Measurements from ENCODE around the gene C16orf78. TPM values are rescaled to one million over a fixed set of nuclear protein-coding genes. Genes with fewer than 3 reads are reported as not detected.
"Not testable (repeated sequence)": the region's sequence is repeated elsewhere in the genome, so short reads cannot be mapped to it uniquely, and the experiment has no call there.

The C16orf78 gene
- total RNA-seq, 2 experiments from 2014 or later, result not detected

- H3K36me3 Mint-ChIP-seq, result no peaks in the 10 kb centered on the region
- no peak for ATAC-seq
- H3K4me3 Mint-ChIP-seq, result no peak overlapping the region
- no peaks in the 10 kb centered on the region for H3K9me3 Mint-ChIP-seq (ENCODE audit: low read depth)
- no peak for DNase-seq
- H3K27me3 Mint-ChIP-seq, result no peaks in the 10 kb centered on the region
- no peak overlapping the region for H3K27ac Mint-ChIP-seq
- no peaks in the 10 kb centered on the region for H3K4me1 Mint-ChIP-seq
- CTCF ChIA-PET, result no interaction called here
Observed at GRCh38 chr16:49354991-49355390, 18.6 kb upstream of the C16orf78 start.

DNA sequence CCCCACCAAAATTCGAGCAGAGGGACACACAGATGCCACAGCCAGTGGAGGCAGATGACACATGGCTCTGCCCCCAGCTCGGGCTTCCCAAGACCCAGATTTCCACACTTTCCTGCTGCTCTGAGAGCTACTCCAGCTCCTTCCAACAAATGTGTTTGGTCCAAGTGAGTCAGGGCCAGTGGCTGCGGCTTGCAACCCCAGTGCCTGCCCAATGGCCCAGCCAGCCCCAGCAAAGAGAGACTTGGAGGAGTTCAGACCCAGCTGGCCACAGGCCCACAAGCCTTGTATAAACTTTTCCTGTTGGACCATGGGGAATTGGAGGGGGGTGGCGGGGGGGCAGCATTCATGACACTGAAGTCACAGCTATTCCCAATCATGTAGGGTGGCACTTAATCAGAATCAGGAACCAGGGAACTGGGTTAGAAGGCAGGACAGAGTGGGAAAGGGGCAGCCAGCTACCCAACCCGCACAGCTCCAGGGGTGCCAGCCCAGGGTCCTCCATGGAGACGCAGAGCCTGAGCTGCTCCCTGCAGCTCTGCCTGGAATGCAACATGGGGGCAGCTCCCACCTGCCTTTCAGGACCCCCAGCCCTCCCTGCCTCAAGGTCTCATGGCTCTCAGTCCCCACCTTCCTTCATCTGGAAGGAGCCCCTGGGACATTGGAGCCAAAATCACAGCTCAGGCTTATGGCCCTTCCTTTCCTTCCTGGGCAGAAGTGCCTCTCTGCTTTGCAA lies 17.5 kb upstream of the C16orf78 start:
- ATAC-seq, result no peak
- Mint-ChIP-seq H3K36me3 (no peaks in the 10 kb centered on the region), H3K27ac (no peak overlapping the region), H3K4me1 (no peaks in the 10 kb centered on the region), H3K27me3 (no peaks in the 10 kb centered on the region), H3K4me3 (no peak overlapping the region), H3K9me3 (ENCODE audit: low read depth) (no peaks in the 10 kb centered on the region)
- CTCF ChIA-PET, result no interaction called here
- DNase-seq, result no peak

GRCh38 chr16:49356728-49357488 lies 16.7 kb upstream of the C16orf78 start:
- H3K27me3 Mint-ChIP-seq, result no peaks in the 10 kb centered on the region

GRCh38 chr16:49359591-49359990 lies 14.0 kb upstream of the C16orf78 start:
- H3K4me1 Mint-ChIP-seq, result no peaks in the 10 kb centered on the region
- no peak overlapping the region for H3K27ac Mint-ChIP-seq
- no peaks in the 10 kb centered on the region for H3K27me3 Mint-ChIP-seq
- DNase-seq (no peak), ATAC-seq (no peak)
- CTCF ChIA-PET, result no interaction called here
- H3K4me3 Mint-ChIP-seq, result no peak overlapping the region
- no peaks in the 10 kb centered on the region for H3K36me3 Mint-ChIP-seq
- no peaks in the 10 kb centered on the region for H3K9me3 Mint-ChIP-seq (ENCODE audit: low read depth)

More at GRCh38 chr16:49356728-49357488, 16.7 kb upstream of the C16orf78 start:
- no peak for DNase-seq
- no peak for ATAC-seq
- H3K4me1 Mint-ChIP-seq, result no peaks in the 10 kb centered on the region
- H3K9me3 Mint-ChIP-seq (ENCODE audit: low read depth), result no peaks in the 10 kb centered on the region
- no peak overlapping the region for H3K27ac Mint-ChIP-seq
- CTCF ChIA-PET, result no interaction called here
- H3K36me3 Mint-ChIP-seq, result no peaks in the 10 kb centered on the region
- H3K4me3 Mint-ChIP-seq, result no peak overlapping the region

DNA sequence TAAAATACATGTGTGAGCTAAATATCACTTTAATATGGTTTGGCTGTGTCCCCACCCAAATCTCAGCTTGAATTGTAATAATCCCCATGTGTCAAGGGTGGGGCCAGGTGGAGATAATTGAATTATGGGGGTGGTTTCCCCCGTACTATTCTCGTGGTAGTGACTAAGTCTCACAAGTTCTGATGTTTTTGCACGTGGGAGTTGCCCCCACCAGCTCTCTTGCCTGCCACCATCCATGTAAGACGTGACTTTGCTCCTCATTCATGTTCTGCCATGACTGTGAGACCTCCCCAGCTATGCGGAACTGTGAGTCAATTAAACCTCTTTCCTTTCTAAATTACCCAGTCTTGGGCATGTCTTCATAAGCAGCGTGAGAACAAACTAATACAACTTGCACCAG lies 11.9 kb upstream of the C16orf78 start:
- H3K4me1 Mint-ChIP-seq; H3K36me3 Mint-ChIP-seq; ATAC-seq; DNase-seq; H3K9me3 Mint-ChIP-seq (ENCODE audit: low read depth); H3K27me3 Mint-ChIP-seq; H3K4me3 Mint-ChIP-seq; H3K27ac Mint-ChIP-seq; CTCF ChIA-PET: not testable (repeated sequence)

GRCh38 chr16:49362230-49362629 lies 11.4 kb upstream of the C16orf78 start:
- DNase-seq (no peak), ATAC-seq (no peak)
- CTCF ChIA-PET, result no interaction called here
- Mint-ChIP-seq H3K4me1 (no peaks in the 10 kb centered on the region), H3K27ac (no peak overlapping the region), H3K27me3 (no peaks in the 10 kb centered on the region), H3K4me3 (no peak overlapping the region), H3K9me3 (ENCODE audit: low read depth) (no peaks in the 10 kb centered on the region), H3K36me3 (no peaks in the 10 kb centered on the region)

- DNase-seq, result no peak
- Mint-ChIP-seq H3K27ac (no peak overlapping the region), H3K4me1 (no peaks in the 10 kb centered on the region), H3K36me3 (no peaks in the 10 kb centered on the region), H3K27me3 (no peaks in the 10 kb centered on the region), H3K4me3 (no peak overlapping the region), H3K9me3 (ENCODE audit: low read depth) (no peaks in the 10 kb centered on the region)
- ATAC-seq, result no peak
- CTCF ChIA-PET, result no interaction called here
Observed at GRCh38 chr16:49365711-49366509, 7.7 kb upstream of the C16orf78 start.

- Mint-ChIP-seq H3K27ac (no peak overlapping the region), H3K4me3 (no peak overlapping the region), H3K27me3 (peaks cover 4% of the 10 kb centered on the region), H3K36me3 (no peaks in the 10 kb centered on the region), H3K9me3 (ENCODE audit: low read depth) (no peaks in the 10 kb centered on the region), H3K4me1 (no peaks in the 10 kb centered on the region)
- CTCF ChIA-PET, result no interaction called here
- no peak for DNase-seq
- ATAC-seq, result no peak
Observed at GRCh38 chr16:49366669-49367068, 6.9 kb upstream of the C16orf78 start.

DNA sequence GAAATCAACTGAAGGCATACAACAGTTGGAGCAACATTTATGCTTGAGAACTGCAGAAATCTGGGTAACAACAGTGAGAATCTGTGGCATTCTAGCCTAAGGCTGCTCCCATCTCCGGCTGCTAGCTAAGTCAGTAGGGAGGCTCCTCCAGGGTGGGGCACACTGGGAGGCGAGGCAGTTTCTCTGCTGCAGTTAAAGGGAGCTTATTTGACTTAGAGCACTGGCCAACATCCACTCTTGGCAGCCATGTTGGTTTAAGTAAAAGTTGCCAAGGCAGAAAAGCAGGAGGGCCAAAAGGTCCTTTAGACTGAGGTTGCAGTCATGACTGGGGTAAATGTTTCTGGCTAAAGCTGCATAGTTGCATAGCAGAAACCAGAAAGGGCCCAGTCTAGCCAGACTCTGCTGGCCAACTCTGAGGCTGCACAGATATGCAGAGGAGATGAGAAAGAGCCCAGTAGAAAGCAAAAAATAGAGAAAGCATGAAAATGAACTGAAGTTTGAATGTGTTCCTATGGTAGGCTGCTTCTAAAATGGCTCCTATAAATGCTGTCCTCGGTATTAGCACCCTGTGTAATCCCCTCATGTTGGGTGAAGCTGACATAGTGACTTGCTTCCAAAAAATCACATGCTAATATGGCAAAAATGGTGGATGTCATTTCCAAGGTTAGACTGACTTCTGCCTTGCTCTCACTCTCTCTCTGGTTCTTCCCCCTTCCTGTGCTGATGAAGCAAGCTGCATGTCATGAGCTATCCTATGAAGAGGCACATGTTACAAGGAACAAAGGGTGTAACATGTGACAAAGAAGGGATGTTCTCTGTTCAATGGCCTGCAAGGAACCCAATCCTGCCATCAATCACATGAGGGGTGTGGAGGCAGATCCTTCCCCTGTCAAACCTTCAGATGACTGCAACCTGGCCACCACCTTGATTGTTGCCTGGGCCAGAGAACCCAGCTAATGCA lies 3.7 kb upstream of the C16orf78 start:
- H3K27me3 Mint-ChIP-seq, result peaks cover 4% of the 10 kb centered on the region
- no peaks in the 10 kb centered on the region for H3K4me1 Mint-ChIP-seq
- no peaks in the 10 kb centered on the region for H3K36me3 Mint-ChIP-seq
- ATAC-seq, result no peak
- CTCF ChIA-PET, result no interaction called here
- no peak overlapping the region for H3K4me3 Mint-ChIP-seq
- no peak for DNase-seq
- no peak overlapping the region for H3K27ac Mint-ChIP-seq
- no peaks in the 10 kb centered on the region for H3K9me3 Mint-ChIP-seq (ENCODE audit: low read depth)

- H3K4me1 Mint-ChIP-seq, result no peaks in the 10 kb centered on the region
- H3K27me3 Mint-ChIP-seq, result peaks cover 4% of the 10 kb centered on the region
- ATAC-seq (no peak), DNase-seq (no peak)
- H3K9me3 Mint-ChIP-seq (ENCODE audit: low read depth), result no peaks in the 10 kb centered on the region
- H3K27ac Mint-ChIP-seq, result no peak overlapping the region
- H3K36me3 Mint-ChIP-seq, result no peaks in the 10 kb centered on the region
- no peak overlapping the region for H3K4me3 Mint-ChIP-seq
- CTCF ChIA-PET, result interaction anchor here (0.5 kb wide), 1 partner anchor 88 kb away, joined by 3 read pairs; no protein-coding TSS in a partner anchor
Observed at GRCh38 chr16:49376206-49376605, 2.6 kb downstream of the C16orf78 start.

DNA sequence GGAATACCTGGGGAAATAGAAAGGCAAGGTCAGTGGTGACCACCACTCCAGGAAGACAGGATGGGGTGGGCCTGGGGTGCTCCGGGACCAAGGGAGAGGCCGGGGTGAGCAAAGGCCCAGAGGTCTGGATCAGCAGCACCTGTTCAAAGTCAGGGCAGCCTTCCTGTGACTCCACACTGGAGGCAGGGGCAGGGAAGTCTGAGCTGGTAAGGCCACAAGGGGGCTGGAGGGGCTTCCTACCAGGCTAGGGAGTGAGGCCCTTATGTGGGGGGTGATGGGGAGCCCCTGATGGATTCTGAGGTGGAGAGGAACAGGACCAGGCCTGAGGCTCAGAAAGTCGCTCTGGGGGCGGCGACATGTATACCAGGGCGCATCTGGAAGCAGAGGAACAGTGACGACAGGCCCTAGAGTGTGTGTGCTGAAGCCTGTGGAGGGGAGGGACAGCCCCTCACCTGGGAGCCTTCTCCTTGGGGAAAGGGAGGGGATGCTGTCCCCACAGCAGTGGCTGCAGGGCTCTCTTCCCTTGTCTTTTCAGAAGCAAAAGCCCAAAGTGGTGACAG lies 3.7 kb downstream of the C16orf78 start:
- H3K4me3 Mint-ChIP-seq, result no peak overlapping the region
- CTCF ChIA-PET, result no interaction called here

DNA sequence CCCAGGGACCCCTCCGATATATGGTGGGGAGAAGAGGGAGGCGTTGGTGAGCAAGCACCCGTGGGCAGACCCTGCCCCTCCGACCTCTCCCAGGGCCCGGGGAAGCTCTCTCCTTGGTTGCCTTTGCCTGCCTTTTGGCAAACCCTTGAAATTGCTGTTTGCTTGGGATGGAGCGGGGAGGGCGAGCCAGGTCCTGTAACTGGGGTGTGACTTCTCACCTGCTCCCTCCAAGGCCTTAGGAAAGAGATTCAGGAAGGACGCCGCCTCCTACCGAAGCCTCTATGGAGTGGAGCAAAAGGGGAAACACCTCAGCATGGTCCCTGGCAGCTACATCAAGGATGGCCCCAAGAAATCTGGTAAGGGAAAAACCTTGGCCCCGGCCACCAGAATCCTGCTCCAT lies 4.6 kb downstream of the C16orf78 start:
- DNase-seq, result no peak
- Mint-ChIP-seq H3K27ac (no peak overlapping the region), H3K36me3 (no peaks in the 10 kb centered on the region), H3K4me3 (no peak overlapping the region), H3K4me1 (no peaks in the 10 kb centered on the region), H3K27me3 (no peaks in the 10 kb centered on the region), H3K9me3 (ENCODE audit: low read depth) (peaks cover 2% of the 10 kb centered on the region)
- ATAC-seq, result no peak
- CTCF ChIA-PET, result no interaction called here

More for the DNA sequence above, 3.7 kb downstream of the C16orf78 start:
- H3K36me3 Mint-ChIP-seq, result no peaks in the 10 kb centered on the region
- DNase-seq (no peak), ATAC-seq (no peak)
- H3K9me3 Mint-ChIP-seq (ENCODE audit: low read depth), result no peaks in the 10 kb centered on the region
- H3K27ac Mint-ChIP-seq, result no peak overlapping the region
- no peaks in the 10 kb centered on the region for H3K27me3 Mint-ChIP-seq
- no peaks in the 10 kb centered on the region for H3K4me1 Mint-ChIP-seq

GRCh38 chr16:49378816-49379215 lies 5.2 kb downstream of the C16orf78 start:
- Mint-ChIP-seq H3K4me3 (no peak overlapping the region), H3K9me3 (ENCODE audit: low read depth) (peaks cover 4% of the 10 kb centered on the region), H3K27ac (no peak overlapping the region), H3K4me1 (no peaks in the 10 kb centered on the region), H3K36me3 (no peaks in the 10 kb centered on the region), H3K27me3 (no peaks in the 10 kb centered on the region)
- CTCF ChIA-PET, result no interaction called here
- no peak for DNase-seq
- no peak for ATAC-seq

Measured in activated CD8-positive, alpha-beta memory T cell treated with anti-CD3 and anti-CD28 coated beads, Interleukin-2, amount 10 ng/mL, durations not matched to agents 7 days and 5 days (primary cell).